NB4 (cell line): ENCODE results near the gene DLK1.

Source experiments
- CTCF ChIP-seq: IDR thresholded peaks from one replicate; pipeline ENCODE4 v1.5.1; 2012; ENCODE audit warnings: low read depth, low read length
- TF ChIP-seq, protein P1 (sequence below): IDR thresholded peaks from 2 replicates; pipeline ENCODE4 v1.6.1; 2011; ENCODE audit warnings: low read depth, low read length

DNA sequence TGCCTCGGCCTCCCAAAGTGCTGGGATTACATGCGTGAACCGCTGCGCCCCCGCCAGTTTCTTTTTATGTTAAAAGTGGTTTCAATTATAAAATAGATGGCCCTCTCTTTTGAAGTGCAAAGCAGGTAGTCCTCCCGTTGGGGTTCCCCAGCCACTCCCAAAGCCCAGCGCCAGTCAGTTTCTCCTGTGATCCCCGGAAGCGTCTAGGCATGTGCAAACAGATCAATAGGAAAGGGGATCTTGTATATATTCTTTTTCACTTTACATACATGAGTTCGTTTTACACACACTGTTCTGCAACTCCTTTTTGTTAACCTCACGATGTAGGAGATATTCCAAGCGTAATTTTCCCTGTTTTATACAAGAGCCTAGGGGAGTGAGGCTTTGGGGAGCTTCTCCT, 16.3 kb upstream of the DLK1 start:
- TF ChIP-seq, protein P1, sequence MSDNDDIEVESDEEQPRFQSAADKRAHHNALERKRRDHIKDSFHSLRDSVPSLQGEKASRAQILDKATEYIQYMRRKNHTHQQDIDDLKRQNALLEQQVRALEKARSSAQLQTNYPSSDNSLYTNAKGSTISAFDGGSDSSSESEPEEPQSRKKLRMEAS = no peak
- TF ChIP-seq CTCF = no peak
